HEK293 (cell line): Measurements from ENCODE around the gene NUDCD3.

Experiments
- CTCF ChIA-PET: fragments of 350-600 bp; formaldehyde crosslinking; extraction: SDS; loops from one replicate; lab custom pipeline; 2021; ENCODE audit warnings: antibody characterized with exemption; lab: Yijun Ruan, JAX
- POLR2A ChIA-PET: fragments of 300-600 bp; formaldehyde crosslinking; extraction: SDS; loops from one replicate; lab custom pipeline; 2020; ENCODE audit warnings: antibody characterized with exemption, inconsistent platforms; lab: Yijun Ruan, JAX
- H3K27ac ChIP-seq: fragments of 200-500 bp; sonication (Bioruptor generic); 2 replicates; pipeline ENCODE4 v1.5.1; 2014; ENCODE audit warnings: low read depth, low read length, control low read depth, inconsistent platforms; ENCODE audit errors: extremely low read depth
- H3K36me3 ChIP-seq, 2 experiments: fragments of 200-500 bp in 1 of 2; sonication (Bioruptor generic) in 1 of 2; 1 replicate in 1 of 2; 2 replicates in 1 of 2; pipeline ENCODE4 v1.5.1; 2014 to 2017; ENCODE audit warnings: inconsistent platforms in 2 of 2, low read length in 2 of 2; ENCODE audit not compliant: control insufficient read depth in 2 of 2, insufficient read depth in 1 of 2
- H3K4me1 ChIP-seq: fragments of 200-500 bp; sonication (Bioruptor generic); 2 replicates; pipeline ENCODE4 v1.5.1; 2014; ENCODE audit warnings: mild to moderate bottlenecking, low read length, inconsistent platforms; ENCODE audit not compliant: control insufficient read depth, insufficient read depth
- H3K4me3 ChIP-seq: 2 replicates; pipeline ENCODE4 v1.5.1; 2011; ENCODE audit warnings: low read depth, mild to moderate bottlenecking, control low read depth, low read length, moderate library complexity
- H3K9me3 ChIP-seq: fragments of 200-500 bp; sonication (Bioruptor generic); 2 replicates; pipeline ENCODE4 v1.5.1; 2014; ENCODE audit warnings: low read depth, low read length, inconsistent platforms; ENCODE audit not compliant: control insufficient read depth, insufficient read depth
- AEBP2 ChIP-seq: fragments of 450-650 bp; formaldehyde crosslinking; IDR thresholded peaks from 2 replicates; pipeline ENCODE4 v1.5.1; 2016; ENCODE audit warnings: missing biosample characterization, missing genetic modification characterization, borderline replicate concordance
- GLI2 ChIP-seq: fragments of 450-650 bp; formaldehyde crosslinking; IDR thresholded peaks from 2 replicates; pipeline ENCODE4; 2017; ENCODE audit warnings: missing biosample characterization, missing genetic modification characterization, low read depth, borderline replicate concordance
- KLF8 ChIP-seq: fragments of 450-650 bp; formaldehyde crosslinking; IDR thresholded peaks from 2 replicates; pipeline ENCODE4 v1.5.1; 2016; ENCODE audit warnings: missing biosample characterization, missing genetic modification characterization
- MYNN ChIP-seq: fragments of 450-650 bp; formaldehyde crosslinking; IDR thresholded peaks from 2 replicates; pipeline ENCODE4 v1.5.1; 2016; ENCODE audit warnings: missing biosample characterization, missing genetic modification characterization, borderline replicate concordance
- OSR2 ChIP-seq: fragments of 450-650 bp; formaldehyde crosslinking; IDR thresholded peaks from 2 replicates; pipeline ENCODE4 v1.5.1; 2016; ENCODE audit warnings: missing biosample characterization, missing genetic modification characterization
- PRDM1 ChIP-seq: fragments of 450-650 bp; formaldehyde crosslinking; IDR thresholded peaks from 2 replicates; pipeline ENCODE4; 2016; ENCODE audit warnings: missing biosample characterization, missing genetic modification characterization
- SALL2 ChIP-seq: fragments of 450-650 bp; formaldehyde crosslinking; IDR thresholded peaks from 2 replicates; pipeline ENCODE4 v1.5.0; 2017; ENCODE audit warnings: missing biosample characterization, mild to moderate bottlenecking, missing genetic modification characterization, borderline replicate concordance
- SP3 ChIP-seq: fragments of 450-650 bp; formaldehyde crosslinking; IDR thresholded peaks from 2 replicates; pipeline ENCODE4 v1.5.1; 2016; ENCODE audit warnings: missing biosample characterization, missing genetic modification characterization
- ZBTB6 ChIP-seq: fragments of 450-650 bp; formaldehyde crosslinking; IDR thresholded peaks from 2 replicates; pipeline ENCODE4 v1.5.1; 2017; ENCODE audit warnings: missing biosample characterization, missing genetic modification characterization
- ZEB2 ChIP-seq: fragments of 450-650 bp; formaldehyde crosslinking; IDR thresholded peaks from 2 replicates; pipeline ENCODE4 v1.5.1; 2016; ENCODE audit warnings: missing biosample characterization, missing genetic modification characterization
- ZFP3 ChIP-seq: fragments of 450-650 bp; formaldehyde crosslinking; IDR thresholded peaks from 2 replicates; pipeline ENCODE4 v1.5.1; 2016; ENCODE audit warnings: low read depth, missing biosample characterization, missing genetic modification characterization
- ZFP41 ChIP-seq: fragments of 450-650 bp; formaldehyde crosslinking; IDR thresholded peaks from 2 replicates; pipeline ENCODE4 v1.5.1; 2016; ENCODE audit warnings: missing biosample characterization, missing genetic modification characterization, borderline replicate concordance
- ZNF146 ChIP-seq: fragments of 450-650 bp; formaldehyde crosslinking; IDR thresholded peaks from 2 replicates; pipeline ENCODE4 v1.5.1; 2016; ENCODE audit warnings: missing biosample characterization, missing genetic modification characterization
- ZNF169 ChIP-seq: fragments of 450-650 bp; formaldehyde crosslinking; IDR thresholded peaks from 2 replicates; pipeline ENCODE4 v1.5.1; 2016; ENCODE audit warnings: missing biosample characterization, missing genetic modification characterization
- ZNF174 ChIP-seq: fragments of 450-650 bp; formaldehyde crosslinking; IDR thresholded peaks from 2 replicates; pipeline ENCODE4 v1.5.0; 2017; ENCODE audit warnings: missing biosample characterization, mild to moderate bottlenecking, missing genetic modification characterization
- ZNF184 ChIP-seq: fragments of 450-650 bp; IDR thresholded peaks from 2 replicates; pipeline ENCODE4 v1.5.1; 2018; ENCODE audit warnings: missing biosample characterization, mild to moderate bottlenecking, missing genetic modification characterization
- ZNF211 ChIP-seq: fragments of 450-650 bp; formaldehyde crosslinking; IDR thresholded peaks from 2 replicates; pipeline ENCODE4 v1.5.1; 2016; ENCODE audit warnings: low read depth, missing biosample characterization, missing genetic modification characterization
- ZNF248 ChIP-seq: fragments of 450-650 bp; formaldehyde crosslinking; IDR thresholded peaks from 2 replicates; pipeline ENCODE4 v1.5.1; 2017; ENCODE audit warnings: missing biosample characterization, missing genetic modification characterization
- ZNF292 ChIP-seq: fragments of 450-650 bp; formaldehyde crosslinking; IDR thresholded peaks from 2 replicates; pipeline ENCODE4 v1.5.1; 2016; ENCODE audit warnings: low read depth, missing biosample characterization, missing genetic modification characterization, borderline replicate concordance
- ZNF324 ChIP-seq: fragments of 450-650 bp; formaldehyde crosslinking; IDR thresholded peaks from 2 replicates; pipeline ENCODE4 v1.5.1; 2016; ENCODE audit warnings: missing biosample characterization, missing genetic modification characterization
- ZNF394 ChIP-seq: fragments of 450-650 bp; formaldehyde crosslinking; IDR thresholded peaks from 2 replicates; pipeline ENCODE4 v1.5.1; 2016; ENCODE audit warnings: missing biosample characterization, missing genetic modification characterization, mild to moderate bottlenecking, moderate library complexity, borderline replicate concordance
- ZNF529 ChIP-seq: fragments of 450-650 bp; formaldehyde crosslinking; IDR thresholded peaks from 2 replicates; pipeline ENCODE4 v1.5.1; 2017; ENCODE audit warnings: missing genetic modification characterization, missing biosample characterization; ENCODE audit not compliant: insufficient replicate concordance
- ZNF549 ChIP-seq: fragments of 450-650 bp; IDR thresholded peaks from 2 replicates; pipeline ENCODE4 v1.5.1; 2018; ENCODE audit warnings: missing biosample characterization, missing genetic modification characterization, mild to moderate bottlenecking, inconsistent platforms, moderate library complexity
- ZNF596 ChIP-seq: fragments of 450-650 bp; IDR thresholded peaks from 2 replicates; pipeline ENCODE4 v1.5.0; 2018; ENCODE audit warnings: missing biosample characterization, mild to moderate bottlenecking, missing genetic modification characterization, moderate library complexity
- ZNF623 ChIP-seq: fragments of 450-650 bp; formaldehyde crosslinking; IDR thresholded peaks from 2 replicates; pipeline ENCODE4 v1.5.1; 2016; ENCODE audit warnings: missing biosample characterization, missing genetic modification characterization
- ZNF624 ChIP-seq: fragments of 450-650 bp; formaldehyde crosslinking; IDR thresholded peaks from 2 replicates; pipeline ENCODE4 v1.5.1; 2017; ENCODE audit warnings: missing biosample characterization, missing genetic modification characterization
- ZNF639 ChIP-seq: fragments of 450-650 bp; formaldehyde crosslinking; IDR thresholded peaks from 2 replicates; pipeline ENCODE4 v1.5.1; 2016; ENCODE audit warnings: missing biosample characterization, missing genetic modification characterization
- ZNF76 ChIP-seq: fragments of 450-650 bp; formaldehyde crosslinking; IDR thresholded peaks from 2 replicates; pipeline ENCODE4; 2016; ENCODE audit warnings: low read depth, missing biosample characterization, missing genetic modification characterization, borderline replicate concordance

Gene NUDCD3

GRCh38 chr7:44415047-44415446, 75.4 kb downstream of the NUDCD3 start:
- Histone ChIP-seq H3K4me3 (no peak overlapping the region), H3K27ac (no peak overlapping the region), H3K4me1 (no peaks in the 10 kb centered on the region), H3K9me3 (no peaks in the 10 kb centered on the region), H3K36me3 (peaks cover 7 to 13% of the 10 kb centered on the region in 2 experiments; a peak in 2 of 3 replicates)
- ChIA-PET POLR2A (no interaction called here), CTCF (interaction anchor here (1.3 kb wide), 1 partner anchor 119 kb away, joined by 3 read pairs; no protein-coding TSS in a partner anchor)
- TF ChIP-seq ZNF639: no peak
- 0 out of 2 replicates have a peak, but pooled peaks have one; percentile 9 for TF ChIP-seq PRDM1 (tag by site-specific recombination)

- Histone ChIP-seq H3K36me3 (peaks cover 5 to 7% of the 10 kb centered on the region in 2 experiments; a peak in 2 of 3 replicates), H3K9me3 (no peaks in the 10 kb centered on the region), H3K4me1 (no peaks in the 10 kb centered on the region), H3K4me3 (no peak overlapping the region), H3K27ac (no peak overlapping the region)
- ChIA-PET CTCF (no interaction called here), POLR2A (no interaction called here)
- TF ChIP-seq ZNF394 (tag by site-specific recombination) (no peak), ZNF248 (tag by site-specific recombination) (no peak), ZNF624 (tag by site-specific recombination) (no peak), ZNF184 (tag by site-specific recombination) (no peak), AEBP2 (tag by site-specific recombination) (no peak), ZNF596 (no peak), ZNF76 (no peak), ZNF211 (tag by site-specific recombination) (no peak), SP3 (no peak), ZNF146 (tag by site-specific recombination) (no peak), ZNF324 (tag by site-specific recombination) (no peak)
Observed at GRCh38 chr7:44411306-44411705, 79.2 kb downstream of the NUDCD3 start.

- H3K4me3 ChIP-seq: no peak overlapping the region
- H3K9me3 ChIP-seq: no peaks in the 10 kb centered on the region
- TF ChIP-seq ZNF529 (tag by site-specific recombination) (no peak), MYNN (tag by site-specific recombination) (no peak), ZNF292 (tag by site-specific recombination) (no peak), ZFP41 (tag by site-specific recombination) (no peak), SALL2 (tag by site-specific recombination) (no peak), ZEB2 (tag by site-specific recombination) (no peak), ZNF174 (tag by site-specific recombination) (no peak), ZFP3 (tag by site-specific recombination) (no peak), ZNF549 (no peak), OSR2 (tag by site-specific recombination) (no peak), ZNF623 (tag by site-specific recombination) (no peak), KLF8 (tag by site-specific recombination) (no peak), GLI2 (tag by site-specific recombination) (no peak), ZBTB6 (tag by site-specific recombination) (no peak), ZNF169 (no peak)
- CTCF ChIA-PET: interaction anchor here (0.6 to 1.7 kb wide), 4 partner anchors 9 to 75 kb away, joined by 3 to 6 read pairs (median 4); no protein-coding TSS in a partner anchor
- POLR2A ChIA-PET: interaction anchor here (1.1 kb wide), 1 partner anchor 10 kb away, joined by 3 read pairs; no protein-coding TSS in a partner anchor
- peaks cover 7 to 25% of the 10 kb centered on the region in 2 experiments; a peak in 2 of 3 replicates for H3K36me3 ChIP-seq
- no peaks in the 10 kb centered on the region for H3K4me1 ChIP-seq
- H3K27ac ChIP-seq: no peak overlapping the region
Observed at GRCh38 chr7:44408596-44408995, 81.9 kb downstream of the NUDCD3 start.
